Fibroblast of lung (primary cell): ENCODE measurements around the gene SLC7A5.

Source experiments
- CTCF ChIP-seq, 2 donors: IDR thresholded peaks in 1 of 2; conservative IDR thresholded peaks in 1 of 2; 1 replicate in 1 of 2; 2 replicates in 1 of 2; pipeline ENCODE4 v1.5.1; 2011 to 2012; ENCODE audit warnings: low read length in 2 of 2, control low read depth in 1 of 2, inconsistent platforms in 1 of 2, low read depth in 1 of 2, mild to moderate bottlenecking in 1 of 2
- EZH2 ChIP-seq: IDR thresholded peaks from 2 replicates; pipeline ENCODE4 v1.5.1; 2012; ENCODE audit warnings: low read length, control low read depth, mild to moderate bottlenecking; ENCODE audit errors: missing control alignments

- TF ChIP-seq CTCF (conservative IDR thresholded peaks at IDR 0.05 in 1 of 2, IDR thresholded peaks at IDR 0.05 in 1 of 2; ENCODE audit: low read depth in 1 of 2, low read length in 2 of 2) = no peak
- TF ChIP-seq EZH2 = no peak
Measured at GRCh38 chr16:87841340-87842208, 27.7 kb downstream of the SLC7A5 start.
